Measurements from ENCODE around the gene VSTM5.

DNA sequence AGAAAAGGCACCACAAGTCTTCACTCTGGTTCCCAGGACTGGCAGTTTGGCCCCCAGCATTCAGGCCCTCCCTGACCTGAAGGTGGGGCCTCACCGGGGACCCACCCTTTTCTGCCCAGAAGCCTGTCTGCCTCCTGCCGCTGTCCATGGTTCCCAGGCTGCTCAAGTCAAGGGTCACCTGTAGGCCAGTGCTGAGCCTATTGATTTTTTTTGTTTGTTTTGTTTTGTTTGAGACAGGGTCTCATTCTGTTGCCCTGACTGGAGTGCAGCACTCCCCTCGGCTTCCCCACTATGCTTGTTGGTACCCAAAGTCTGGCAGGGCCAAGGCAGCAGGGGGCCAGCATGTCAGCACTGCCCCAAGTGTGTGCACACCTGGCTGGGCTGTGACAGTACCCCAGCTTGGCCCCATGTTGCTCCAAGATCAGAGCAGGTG is 77.4 kb downstream of the VSTM5 start:
- TF ChIP-seq POLR2A (IDR thresholded peaks at IDR 0.05) = no peak
- TF ChIP-seq, protein P1, sequence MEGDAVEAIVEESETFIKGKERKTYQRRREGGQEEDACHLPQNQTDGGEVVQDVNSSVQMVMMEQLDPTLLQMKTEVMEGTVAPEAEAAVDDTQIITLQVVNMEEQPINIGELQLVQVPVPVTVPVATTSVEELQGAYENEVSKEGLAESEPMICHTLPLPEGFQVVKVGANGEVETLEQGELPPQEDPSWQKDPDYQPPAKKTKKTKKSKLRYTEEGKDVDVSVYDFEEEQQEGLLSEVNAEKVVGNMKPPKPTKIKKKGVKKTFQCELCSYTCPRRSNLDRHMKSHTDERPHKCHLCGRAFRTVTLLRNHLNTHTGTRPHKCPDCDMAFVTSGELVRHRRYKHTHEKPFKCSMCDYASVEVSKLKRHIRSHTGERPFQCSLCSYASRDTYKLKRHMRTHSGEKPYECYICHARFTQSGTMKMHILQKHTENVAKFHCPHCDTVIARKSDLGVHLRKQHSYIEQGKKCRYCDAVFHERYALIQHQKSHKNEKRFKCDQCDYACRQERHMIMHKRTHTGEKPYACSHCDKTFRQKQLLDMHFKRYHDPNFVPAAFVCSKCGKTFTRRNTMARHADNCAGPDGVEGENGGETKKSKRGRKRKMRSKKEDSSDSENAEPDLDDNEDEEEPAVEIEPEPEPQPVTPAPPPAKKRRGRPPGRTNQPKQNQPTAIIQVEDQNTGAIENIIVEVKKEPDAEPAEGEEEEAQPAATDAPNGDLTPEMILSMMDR (IDR thresholded peaks at IDR 0.05) = no peak

Measured in uterus (tissue), 2 donors.